Endothelial cell of umbilical vein (primary cell): ENCODE measurements around the gene TSPAN14.

Source experiments
- POLR2A ChIP-seq: IDR thresholded peaks from 2 replicates; pipeline ENCODE4 v1.6.1; 2012; ENCODE audit warnings: low read depth, mild to moderate bottlenecking, control low read depth, low read length
- POLR2AphosphoS5 ChIP-seq: IDR thresholded peaks from 2 replicates; pipeline ENCODE4 v1.6.1; 2012; ENCODE audit warnings: low read depth, mild to moderate bottlenecking, control low read depth, low read length, moderate library complexity; ENCODE audit not compliant: insufficient read depth
- TF ChIP-seq, protein P1 (sequence below), 2 donors: IDR thresholded peaks; 1 replicate in 1 of 2; 2 replicates in 1 of 2; pipeline ENCODE4 v1.5.1; 2011; ENCODE audit warnings: low read length in 2 of 2, mild to moderate bottlenecking in 2 of 2, moderate library complexity in 2 of 2, control low read depth in 1 of 2, inconsistent platforms in 1 of 2, low read depth in 1 of 2; ENCODE audit not compliant: insufficient read depth in 1 of 2; ENCODE audit errors: extremely low read depth in 1 of 2
- TF ChIP-seq, protein P2 (sequence below): IDR thresholded peaks from 2 replicates; pipeline ENCODE4 v1.6.1; 2011; ENCODE audit not compliant: insufficient read depth, insufficient read length

DNA sequence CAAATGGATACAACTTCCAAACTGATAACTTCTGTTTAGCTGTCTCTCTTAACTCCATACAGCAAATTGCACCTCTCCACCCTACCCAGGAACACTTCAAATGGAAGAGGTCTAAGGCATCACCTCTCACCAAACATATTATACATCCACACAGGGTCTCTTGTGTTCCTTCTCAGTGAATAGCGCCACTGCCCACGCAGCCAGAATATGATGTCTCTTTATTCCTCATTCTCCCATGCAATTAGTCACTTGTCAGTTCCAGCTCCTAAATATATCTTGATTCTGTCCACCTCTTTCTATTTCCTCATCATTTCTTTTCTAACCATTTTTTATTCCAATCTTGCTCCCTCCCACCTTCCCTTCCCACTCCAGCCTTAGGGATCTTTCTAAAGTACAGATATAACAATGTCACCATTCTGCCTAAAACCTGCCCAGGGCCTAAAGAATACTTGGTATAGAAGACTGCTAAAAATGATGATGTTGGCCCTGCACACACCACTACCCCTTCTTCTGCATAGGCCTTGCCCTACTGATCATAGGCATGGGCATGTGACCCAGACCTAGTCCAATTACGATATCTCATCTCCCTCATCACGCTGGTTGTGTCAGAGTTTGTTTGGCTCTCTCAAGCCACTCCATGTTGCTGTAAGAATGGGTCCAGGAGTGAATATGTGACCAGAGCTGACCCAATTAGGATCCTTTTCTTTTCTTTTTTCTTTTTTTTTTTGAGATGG lies 5.7 kb upstream of the TSPAN14 start:
- TF ChIP-seq POLR2A (no peak), POLR2AphosphoS5 (no peak)
- TF ChIP-seq, protein P1, sequence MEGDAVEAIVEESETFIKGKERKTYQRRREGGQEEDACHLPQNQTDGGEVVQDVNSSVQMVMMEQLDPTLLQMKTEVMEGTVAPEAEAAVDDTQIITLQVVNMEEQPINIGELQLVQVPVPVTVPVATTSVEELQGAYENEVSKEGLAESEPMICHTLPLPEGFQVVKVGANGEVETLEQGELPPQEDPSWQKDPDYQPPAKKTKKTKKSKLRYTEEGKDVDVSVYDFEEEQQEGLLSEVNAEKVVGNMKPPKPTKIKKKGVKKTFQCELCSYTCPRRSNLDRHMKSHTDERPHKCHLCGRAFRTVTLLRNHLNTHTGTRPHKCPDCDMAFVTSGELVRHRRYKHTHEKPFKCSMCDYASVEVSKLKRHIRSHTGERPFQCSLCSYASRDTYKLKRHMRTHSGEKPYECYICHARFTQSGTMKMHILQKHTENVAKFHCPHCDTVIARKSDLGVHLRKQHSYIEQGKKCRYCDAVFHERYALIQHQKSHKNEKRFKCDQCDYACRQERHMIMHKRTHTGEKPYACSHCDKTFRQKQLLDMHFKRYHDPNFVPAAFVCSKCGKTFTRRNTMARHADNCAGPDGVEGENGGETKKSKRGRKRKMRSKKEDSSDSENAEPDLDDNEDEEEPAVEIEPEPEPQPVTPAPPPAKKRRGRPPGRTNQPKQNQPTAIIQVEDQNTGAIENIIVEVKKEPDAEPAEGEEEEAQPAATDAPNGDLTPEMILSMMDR (IDR thresholded peaks at IDR 0.05; ENCODE audit: extremely low read depth in 1 of 2, insufficient read depth in 1 of 2, low read depth in 1 of 2, low read length in 2 of 2) = no peak
- TF ChIP-seq, protein P2, sequence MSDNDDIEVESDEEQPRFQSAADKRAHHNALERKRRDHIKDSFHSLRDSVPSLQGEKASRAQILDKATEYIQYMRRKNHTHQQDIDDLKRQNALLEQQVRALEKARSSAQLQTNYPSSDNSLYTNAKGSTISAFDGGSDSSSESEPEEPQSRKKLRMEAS = no peak
